ENCODE results near the gene MED22. TPM values are rescaled to one million over a fixed set of nuclear protein-coding genes. Genes with fewer than 3 reads are reported as not detected.
A peak's percentile ranks its signal among the peaks of the same experiment; 100 is the strongest.

MED22 gene
- total RNA-seq, 1 donor from 2014 or later, result 49.2 TPM

DNA sequence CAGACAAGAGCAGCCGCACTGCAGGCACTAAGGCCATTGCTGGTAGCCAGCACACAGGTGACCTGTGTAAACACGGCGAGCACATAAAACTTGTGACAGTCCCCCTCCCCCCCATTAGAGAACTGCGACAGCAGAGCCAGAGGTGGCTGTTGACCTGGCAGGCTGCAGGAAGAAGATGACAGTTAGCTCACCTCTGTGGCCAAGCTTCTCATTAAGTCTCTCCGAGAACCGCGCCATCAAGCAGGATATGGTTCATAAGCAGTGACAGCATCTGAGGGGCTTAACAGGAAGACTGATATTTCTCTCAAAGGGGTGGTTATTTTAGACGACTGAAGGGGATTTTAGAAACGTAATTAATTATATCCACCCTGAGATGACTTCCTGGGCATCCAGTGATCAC, 22.8 kb upstream of the MED22 start:
- Mint-ChIP-seq H3K27ac (no peak overlapping the region), H3K9me3 (ENCODE audit: low read depth) (no peaks in the 10 kb centered on the region), H3K4me1 (ENCODE audit: low read depth) (peaks cover 19% of the 10 kb centered on the region), H3K36me3 (ENCODE audit: insufficient read depth) (peaks cover 8% of the 10 kb centered on the region), H3K4me3 (ENCODE audit: low read depth) (no peak overlapping the region), H3K27me3 (no peaks in the 10 kb centered on the region)
- DNase-seq (ENCODE audit: low spot score, unreplicated experiment), result no peak
- TF ChIP-seq, protein P1, sequence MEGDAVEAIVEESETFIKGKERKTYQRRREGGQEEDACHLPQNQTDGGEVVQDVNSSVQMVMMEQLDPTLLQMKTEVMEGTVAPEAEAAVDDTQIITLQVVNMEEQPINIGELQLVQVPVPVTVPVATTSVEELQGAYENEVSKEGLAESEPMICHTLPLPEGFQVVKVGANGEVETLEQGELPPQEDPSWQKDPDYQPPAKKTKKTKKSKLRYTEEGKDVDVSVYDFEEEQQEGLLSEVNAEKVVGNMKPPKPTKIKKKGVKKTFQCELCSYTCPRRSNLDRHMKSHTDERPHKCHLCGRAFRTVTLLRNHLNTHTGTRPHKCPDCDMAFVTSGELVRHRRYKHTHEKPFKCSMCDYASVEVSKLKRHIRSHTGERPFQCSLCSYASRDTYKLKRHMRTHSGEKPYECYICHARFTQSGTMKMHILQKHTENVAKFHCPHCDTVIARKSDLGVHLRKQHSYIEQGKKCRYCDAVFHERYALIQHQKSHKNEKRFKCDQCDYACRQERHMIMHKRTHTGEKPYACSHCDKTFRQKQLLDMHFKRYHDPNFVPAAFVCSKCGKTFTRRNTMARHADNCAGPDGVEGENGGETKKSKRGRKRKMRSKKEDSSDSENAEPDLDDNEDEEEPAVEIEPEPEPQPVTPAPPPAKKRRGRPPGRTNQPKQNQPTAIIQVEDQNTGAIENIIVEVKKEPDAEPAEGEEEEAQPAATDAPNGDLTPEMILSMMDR (IDR thresholded peaks at IDR 0.05; ENCODE audit: unreplicated experiment), result no peak

DNA sequence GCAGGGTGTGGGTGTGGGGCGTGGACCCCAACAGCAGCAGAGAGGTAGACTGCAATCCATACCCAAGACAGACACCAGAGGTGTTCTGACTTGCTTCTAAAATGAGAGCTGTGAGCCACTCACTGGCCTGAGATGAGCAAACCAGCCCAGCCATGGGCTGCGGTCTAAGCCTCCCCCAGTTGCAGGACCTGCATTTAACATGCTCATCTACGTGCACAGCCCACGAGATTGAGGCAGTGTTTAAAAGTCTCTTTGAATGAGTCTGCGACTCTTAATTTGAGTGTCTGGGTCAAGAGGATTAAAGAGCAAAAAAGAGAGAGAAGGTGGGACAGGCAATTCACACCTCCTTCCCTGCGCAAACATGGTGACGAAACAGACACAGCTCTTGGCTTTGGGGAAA, 22.0 kb upstream of the MED22 start:
- no peaks in the 10 kb centered on the region for H3K27me3 Mint-ChIP-seq
- peaks cover 19% of the 10 kb centered on the region for H3K4me1 Mint-ChIP-seq (ENCODE audit: low read depth)
- H3K36me3 Mint-ChIP-seq (ENCODE audit: insufficient read depth), result peaks cover 11% of the 10 kb centered on the region
- H3K4me3 Mint-ChIP-seq (ENCODE audit: low read depth), result no peak overlapping the region
- no peak overlapping the region for H3K27ac Mint-ChIP-seq
- TF ChIP-seq, protein P1 (IDR thresholded peaks at IDR 0.05; ENCODE audit: unreplicated experiment), result no peak
- no peaks in the 10 kb centered on the region for H3K9me3 Mint-ChIP-seq (ENCODE audit: low read depth)
- DNase-seq (ENCODE audit: low spot score, unreplicated experiment), result no peak

DNA sequence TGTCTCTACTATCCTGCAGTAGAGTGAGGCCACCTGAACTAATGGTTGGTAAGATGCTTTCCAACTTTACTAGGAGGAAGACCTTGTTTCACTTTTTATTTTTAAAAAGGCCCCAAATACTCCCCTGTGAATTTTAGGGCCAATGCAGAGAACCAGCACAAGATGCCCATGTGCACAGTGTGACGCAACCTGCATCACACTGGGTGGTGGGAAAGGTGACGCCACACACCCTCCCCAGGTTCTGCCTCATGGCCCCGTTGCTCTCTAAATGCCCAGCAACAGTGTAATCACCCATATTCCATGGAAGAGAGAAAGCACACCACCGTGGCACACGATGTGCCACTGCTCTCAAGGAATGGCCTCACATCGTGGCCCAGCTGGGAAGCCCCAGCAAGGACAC, 21.5 kb upstream of the MED22 start:
- DNase-seq (ENCODE audit: low spot score, unreplicated experiment), result no peak
- Mint-ChIP-seq H3K9me3 (ENCODE audit: low read depth) (no peaks in the 10 kb centered on the region), H3K27ac (no peak overlapping the region), H3K27me3 (no peaks in the 10 kb centered on the region), H3K4me3 (ENCODE audit: low read depth) (no peak overlapping the region), H3K4me1 (ENCODE audit: low read depth) (peaks cover 14% of the 10 kb centered on the region), H3K36me3 (ENCODE audit: insufficient read depth) (peaks cover 11% of the 10 kb centered on the region)
- TF ChIP-seq, protein P1 (IDR thresholded peaks at IDR 0.05; ENCODE audit: unreplicated experiment), result no peak

DNA sequence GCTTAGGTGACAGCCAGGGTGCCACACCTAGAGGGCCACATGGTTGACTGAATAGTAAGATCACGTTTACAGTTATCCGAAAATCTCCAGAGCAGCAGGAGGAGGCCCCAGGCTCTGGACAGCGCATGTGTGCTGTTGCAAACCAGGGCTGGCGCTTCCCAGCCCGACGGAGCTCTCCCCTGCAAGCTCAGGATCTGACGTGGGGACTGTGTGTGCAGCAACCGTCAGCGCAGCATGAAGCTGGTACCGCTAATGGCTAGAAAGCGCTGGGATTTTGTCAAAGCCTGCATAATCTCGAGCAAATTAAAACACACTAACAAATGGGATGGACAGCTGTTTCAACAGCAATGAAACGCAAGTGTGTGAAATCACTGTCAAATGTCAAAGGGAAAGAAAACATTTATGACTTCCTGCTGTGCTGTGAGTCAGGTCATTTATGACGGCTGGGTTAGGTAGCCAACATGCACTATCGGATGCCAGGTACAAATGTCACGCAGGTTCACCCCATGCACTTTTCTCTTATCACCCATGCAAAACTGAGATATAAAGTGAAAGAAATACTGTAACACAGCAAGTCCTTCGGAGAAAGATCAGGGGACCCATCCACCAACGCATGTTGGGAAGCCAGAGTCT, 20.4 kb upstream of the MED22 start:
- DNase-seq (ENCODE audit: low spot score, unreplicated experiment), result no peak
- H3K36me3 Mint-ChIP-seq (ENCODE audit: insufficient read depth), result peaks cover 17% of the 10 kb centered on the region
- no peak overlapping the region for H3K4me3 Mint-ChIP-seq (ENCODE audit: low read depth)
- TF ChIP-seq, protein P1 (IDR thresholded peaks at IDR 0.05; ENCODE audit: unreplicated experiment), result no peak
- H3K9me3 Mint-ChIP-seq (ENCODE audit: low read depth), result no peaks in the 10 kb centered on the region
- no peaks in the 10 kb centered on the region for H3K27me3 Mint-ChIP-seq
- peak overlapping the region; percentile 11 for H3K27ac Mint-ChIP-seq
- peaks cover 13% of the 10 kb centered on the region for H3K4me1 Mint-ChIP-seq (ENCODE audit: low read depth)

DNA sequence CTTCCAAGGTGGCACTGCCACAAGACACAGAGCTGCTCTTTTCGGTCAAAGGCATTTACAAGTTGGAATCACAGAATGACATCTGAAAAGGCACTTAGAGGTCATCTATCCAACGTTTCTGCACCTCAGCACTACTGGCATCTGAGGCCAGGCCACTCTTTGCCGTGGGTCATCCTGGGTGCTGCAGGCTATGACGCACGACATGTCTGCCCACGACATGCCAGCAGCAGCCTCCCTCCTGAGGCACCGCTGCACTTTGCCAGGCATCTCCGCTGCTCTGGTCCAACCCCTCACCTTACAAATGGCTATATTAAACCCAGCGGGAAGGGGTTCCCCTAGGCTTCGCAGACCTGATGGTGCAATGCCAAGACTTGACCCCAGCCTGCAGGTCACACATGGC, 19.8 kb upstream of the MED22 start:
- peaks cover 19% of the 10 kb centered on the region for H3K36me3 Mint-ChIP-seq (ENCODE audit: insufficient read depth)

More for the DNA sequence above, 19.8 kb upstream of the MED22 start:
- Mint-ChIP-seq H3K27me3 (no peaks in the 10 kb centered on the region), H3K9me3 (ENCODE audit: low read depth) (no peaks in the 10 kb centered on the region), H3K4me1 (ENCODE audit: low read depth) (peaks cover 13% of the 10 kb centered on the region), H3K4me3 (ENCODE audit: low read depth) (no peak overlapping the region), H3K27ac (no peak overlapping the region)
- TF ChIP-seq, protein P1 (IDR thresholded peaks at IDR 0.05; ENCODE audit: unreplicated experiment), result no peak
- DNase-seq (ENCODE audit: low spot score, unreplicated experiment), result no peak

Measured in progenitor cell of endocrine pancreas (in vitro differentiated cells).